HG03469 (cell line): ENCODE data around the gene MNT.
A peak's percentile ranks its signal among the peaks of the same experiment; 100 is the strongest.
"Not testable (repeated sequence)": the region's sequence is repeated elsewhere in the genome, so short reads cannot be mapped to it uniquely, and the experiment has no call there.

Experiments
- ATAC-seq: cut with Tn5 transposase; IDR thresholded peaks from one replicate; pipeline ENCODE4 v1.9.1; 2021; ENCODE audit warnings: mild to moderate bottlenecking, moderate library complexity, moderate number of reproducible peaks; ENCODE audit not compliant: unreplicated experiment

MNT gene

GRCh38 chr17:2400877-2401425 is at the start of gene MNT:
MNT (minus strand) TSS chr17:2401060; CDS start chr17:2400712, 348 bp downstream.
- peak; percentile 18 for ATAC-seq

- no peak for ATAC-seq
These were observed 49.3 kb upstream of the MNT start for GRCh38 chr17:2450016-2450650.

- no peak for ATAC-seq
These were observed 48.6 kb upstream of the MNT start for GRCh38 chr17:2449486-2449885.

GRCh38 chr17:2447479-2447878 is 46.6 kb upstream of the MNT start:
- not testable (repeated sequence) for ATAC-seq

- no peak for ATAC-seq
These were observed 44.8 kb upstream of the MNT start for GRCh38 chr17:2445638-2446037.

GRCh38 chr17:2444382-2444781 is 43.5 kb upstream of the MNT start:
- no peak for ATAC-seq

- no peak for ATAC-seq
These were observed 41.3 kb upstream of the MNT start for GRCh38 chr17:2442166-2442565.

GRCh38 chr17:2440930-2441329 is 40.1 kb upstream of the MNT start:
- no peak for ATAC-seq

GRCh38 chr17:2439997-2440396 is 39.1 kb upstream of the MNT start:
- not testable (repeated sequence) for ATAC-seq

- ATAC-seq: no peak
These were observed 38.0 kb upstream of the MNT start for GRCh38 chr17:2438823-2439222.

- ATAC-seq: no peak
These were observed 35.6 kb upstream of the MNT start for GRCh38 chr17:2436316-2436905.

- ATAC-seq: no peak
These were observed 35.0 kb upstream of the MNT start for GRCh38 chr17:2435862-2436261.

GRCh38 chr17:2435181-2435741 is 34.4 kb upstream of the MNT start:
- ATAC-seq: no peak

- no peak for ATAC-seq
These were observed 32.8 kb upstream of the MNT start for GRCh38 chr17:2433696-2434095.

- ATAC-seq: no peak
These were observed 27.1 kb upstream of the MNT start for GRCh38 chr17:2427910-2428309.

GRCh38 chr17:2427215-2427614 is 26.4 kb upstream of the MNT start:
- no peak for ATAC-seq

GRCh38 chr17:2423271-2423670 is 22.4 kb upstream of the MNT start:
- no peak for ATAC-seq

GRCh38 chr17:2421315-2422147 is 20.7 kb upstream of the MNT start:
- no peak for ATAC-seq

- no peak for ATAC-seq
These were observed 19.3 kb upstream of the MNT start for GRCh38 chr17:2420176-2420575.

- no peak for ATAC-seq
These were observed 18.6 kb upstream of the MNT start for GRCh38 chr17:2419486-2419885.

GRCh38 chr17:2418572-2418971 is 17.7 kb upstream of the MNT start:
- ATAC-seq: no peak
